Measurements from ENCODE around the gene PTPRO. TPM values are rescaled to one million over a fixed set of nuclear protein-coding genes. Genes with fewer than 3 reads are reported as not detected.

The PTPRO gene
- total RNA-seq, 1 donor from 2014 or later: 5.8 TPM

DNA sequence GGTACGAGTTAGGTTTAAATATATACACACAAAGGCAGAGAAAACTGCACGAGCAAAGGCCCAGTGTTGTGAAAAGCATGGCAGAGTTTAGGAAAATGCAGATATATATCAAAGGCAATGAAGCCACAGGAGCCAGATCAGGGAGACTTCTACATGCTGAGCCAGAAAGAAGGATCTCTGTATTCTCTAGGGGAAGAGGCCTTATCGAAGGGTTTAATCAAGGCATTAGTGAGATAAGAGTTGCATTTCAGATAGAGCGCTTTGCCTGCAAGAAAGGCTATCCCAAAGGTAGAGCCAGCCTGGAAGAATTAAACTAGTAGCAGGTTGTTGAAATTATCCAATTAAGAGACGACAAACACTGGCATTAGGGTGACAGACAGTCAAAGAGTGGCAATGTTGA is 7.6 kb downstream of the PTPRO start:
- H3K4me1 Mint-ChIP-seq: no peaks in the 10 kb centered on the region
- no peak overlapping the region for H3K4me2 ChIP-seq
- no peaks in the 10 kb centered on the region for H4K20me1 ChIP-seq (ENCODE audit: low read depth)
- H3K27ac ChIP-seq: no peak overlapping the region
- no peaks in the 10 kb centered on the region for H3K36me3 Mint-ChIP-seq
- peaks cover 2% of the 10 kb centered on the region for H3K27me3 Mint-ChIP-seq (ENCODE audit: insufficient read depth, low read depth)
- no peaks in the 10 kb centered on the region for H3K9me3 ChIP-seq (ENCODE audit: low read depth)
- H3K9ac ChIP-seq: no peak overlapping the region
- H3K9me3 Mint-ChIP-seq: no peaks in the 10 kb centered on the region
- no peak for TF ChIP-seq EZH2 (IDR thresholded peaks at IDR 0.05)
- no peak for TF ChIP-seq EZH2phosphoT487 (IDR thresholded peaks at IDR 0.05)
- TF ChIP-seq, protein P1, sequence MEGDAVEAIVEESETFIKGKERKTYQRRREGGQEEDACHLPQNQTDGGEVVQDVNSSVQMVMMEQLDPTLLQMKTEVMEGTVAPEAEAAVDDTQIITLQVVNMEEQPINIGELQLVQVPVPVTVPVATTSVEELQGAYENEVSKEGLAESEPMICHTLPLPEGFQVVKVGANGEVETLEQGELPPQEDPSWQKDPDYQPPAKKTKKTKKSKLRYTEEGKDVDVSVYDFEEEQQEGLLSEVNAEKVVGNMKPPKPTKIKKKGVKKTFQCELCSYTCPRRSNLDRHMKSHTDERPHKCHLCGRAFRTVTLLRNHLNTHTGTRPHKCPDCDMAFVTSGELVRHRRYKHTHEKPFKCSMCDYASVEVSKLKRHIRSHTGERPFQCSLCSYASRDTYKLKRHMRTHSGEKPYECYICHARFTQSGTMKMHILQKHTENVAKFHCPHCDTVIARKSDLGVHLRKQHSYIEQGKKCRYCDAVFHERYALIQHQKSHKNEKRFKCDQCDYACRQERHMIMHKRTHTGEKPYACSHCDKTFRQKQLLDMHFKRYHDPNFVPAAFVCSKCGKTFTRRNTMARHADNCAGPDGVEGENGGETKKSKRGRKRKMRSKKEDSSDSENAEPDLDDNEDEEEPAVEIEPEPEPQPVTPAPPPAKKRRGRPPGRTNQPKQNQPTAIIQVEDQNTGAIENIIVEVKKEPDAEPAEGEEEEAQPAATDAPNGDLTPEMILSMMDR (IDR thresholded peaks at IDR 0.05): no peak
- H3F3A ChIP-seq (ENCODE audit: low read depth): no peaks in the 10 kb centered on the region
- no peak for DNase-seq (ENCODE audit: low spot score)
- H3K36me3 ChIP-seq: no peaks in the 10 kb centered on the region
- no peak overlapping the region for H3K4me3 ChIP-seq
- no peak overlapping the region for H3K27ac Mint-ChIP-seq
- no peak overlapping the region for H3K4me3 Mint-ChIP-seq
- H3K4me1 ChIP-seq: no peaks in the 10 kb centered on the region
- peaks cover 37% of the 10 kb centered on the region for H3K27me3 ChIP-seq
- H2AFZ ChIP-seq (replicated peaks): no peak overlapping the region
- no peaks in the 10 kb centered on the region for H3K79me2 ChIP-seq (ENCODE audit: low read depth)

DNA sequence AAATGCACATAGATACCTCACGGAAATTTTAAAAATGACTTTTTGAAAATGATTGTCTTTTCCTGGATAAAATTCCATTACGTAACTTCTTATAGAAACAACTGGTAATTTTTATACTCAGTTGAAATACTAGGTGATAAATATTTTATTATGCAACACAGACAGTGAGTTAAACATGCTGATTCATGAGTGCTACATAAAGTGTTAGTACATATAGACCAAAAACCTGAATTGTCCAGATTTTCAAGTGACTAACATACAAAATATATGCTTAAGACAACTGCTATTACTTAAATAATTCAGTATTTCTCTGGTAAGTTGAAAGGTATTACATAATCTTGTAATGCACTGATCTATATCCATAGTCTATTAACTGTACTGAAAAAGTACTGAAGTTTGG is 11.9 kb downstream of the PTPRO start:
- TF ChIP-seq EZH2phosphoT487 (IDR thresholded peaks at IDR 0.05) (no peak), EZH2 (IDR thresholded peaks at IDR 0.05) (no peak)
- TF ChIP-seq, protein P1 (IDR thresholded peaks at IDR 0.05): no peak
- Histone ChIP-seq H2AFZ (replicated peaks) (no peak overlapping the region), H3K27me3 (peaks cover 7% of the 10 kb centered on the region), H3K36me3 (no peaks in the 10 kb centered on the region), H3K4me2 (no peak overlapping the region), H3K9ac (no peak overlapping the region), H3K27ac (no peak overlapping the region), H4K20me1 (ENCODE audit: low read depth) (no peaks in the 10 kb centered on the region), H3K4me1 (no peaks in the 10 kb centered on the region), H3K79me2 (ENCODE audit: low read depth) (no peaks in the 10 kb centered on the region), H3K9me3 (ENCODE audit: low read depth) (no peaks in the 10 kb centered on the region), H3K4me3 (no peak overlapping the region), H3F3A (ENCODE audit: low read depth) (no peaks in the 10 kb centered on the region)
- no peaks in the 10 kb centered on the region for H3K9me3 Mint-ChIP-seq
- H3K4me3 Mint-ChIP-seq: no peak overlapping the region
- H3K27ac Mint-ChIP-seq: no peak overlapping the region
- peaks cover 2% of the 10 kb centered on the region for H3K27me3 Mint-ChIP-seq (ENCODE audit: insufficient read depth, low read depth)
- no peaks in the 10 kb centered on the region for H3K4me1 Mint-ChIP-seq
- DNase-seq (ENCODE audit: low spot score): no peak
- H3K36me3 Mint-ChIP-seq: no peaks in the 10 kb centered on the region

DNA sequence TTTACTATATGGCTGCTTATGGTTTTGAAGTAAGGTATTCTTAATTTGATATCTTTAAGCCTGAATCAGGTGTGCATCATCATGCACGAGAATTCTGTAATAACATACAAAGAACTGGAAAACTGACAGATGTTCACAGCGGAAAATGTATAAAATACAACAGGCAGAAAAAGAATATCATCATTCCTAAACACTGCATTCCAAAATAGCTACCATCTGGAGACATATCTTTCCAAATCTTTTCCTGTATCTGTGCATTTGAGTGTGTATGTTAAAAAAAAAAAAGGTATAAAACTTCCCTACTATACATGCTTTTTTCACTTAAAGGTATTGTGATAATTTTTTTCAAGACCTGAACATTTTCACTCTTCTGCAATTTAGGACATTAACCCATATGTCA is 13.7 kb downstream of the PTPRO start:
- Mint-ChIP-seq H3K9me3 (no peaks in the 10 kb centered on the region), H3K36me3 (no peaks in the 10 kb centered on the region), H3K4me1 (no peaks in the 10 kb centered on the region), H3K4me3 (no peak overlapping the region), H3K27me3 (ENCODE audit: insufficient read depth, low read depth) (peaks cover 2% of the 10 kb centered on the region), H3K27ac (no peak overlapping the region)
- no peak overlapping the region for H3K4me2 ChIP-seq
- no peak overlapping the region for H3K4me3 ChIP-seq
- no peak for DNase-seq (ENCODE audit: low spot score)
- peaks cover 17% of the 10 kb centered on the region for H3K27me3 ChIP-seq
- no peaks in the 10 kb centered on the region for H3K79me2 ChIP-seq (ENCODE audit: low read depth)
- H3K36me3 ChIP-seq: no peaks in the 10 kb centered on the region
- no peak overlapping the region for H3K27ac ChIP-seq
- no peaks in the 10 kb centered on the region for H4K20me1 ChIP-seq (ENCODE audit: low read depth)
- no peak overlapping the region for H2AFZ ChIP-seq (replicated peaks)
- no peaks in the 10 kb centered on the region for H3K4me1 ChIP-seq
- no peak overlapping the region for H3K9ac ChIP-seq
- TF ChIP-seq, protein P1 (IDR thresholded peaks at IDR 0.05): no peak
- TF ChIP-seq EZH2phosphoT487 (IDR thresholded peaks at IDR 0.05) (no peak), EZH2 (IDR thresholded peaks at IDR 0.05) (no peak)
- H3K9me3 ChIP-seq (ENCODE audit: low read depth): no peaks in the 10 kb centered on the region
- H3F3A ChIP-seq (ENCODE audit: low read depth): no peaks in the 10 kb centered on the region
